Keratinocyte (primary cell): ENCODE results near the gene MBTD1. TPM values are rescaled to one million over a fixed set of nuclear protein-coding genes. Genes with fewer than 3 reads are reported as not detected.
A peak's percentile ranks its signal among the peaks of the same experiment; 100 is the strongest.
"Not testable (repeated sequence)": the region's sequence is repeated elsewhere in the genome, so short reads cannot be mapped to it uniquely, and the experiment has no call there.

ENCODE experiments used
- DNase-seq: peaks from one replicate; pipeline ENCODE4 v3.0.0-alpha.2; 2011; ENCODE audit warnings: low read depth, missing footprints, low spot score
- FAIRE-seq: peaks from 2 replicates; lab custom pipeline; 2011; peaks lifted over from hg19 to GRCh38; lab: Jason Lieb, UNC
- H2AFZ ChIP-seq: 2 replicates; pipeline ENCODE4 v1.6.0; 2012; ENCODE audit warnings: low read length, control low read depth, inconsistent platforms; ENCODE audit not compliant: control insufficient read depth
- H3K27ac ChIP-seq: 2 replicates; pipeline ENCODE4 v1.5.1; 2011; ENCODE audit warnings: low read length; ENCODE audit not compliant: control insufficient read depth, insufficient read depth
- H3K27me3 ChIP-seq: 3 replicates; pipeline ENCODE4 v1.6.0; 2011; ENCODE audit warnings: low read length; ENCODE audit not compliant: control insufficient read depth, insufficient read depth; ENCODE audit errors: extremely low read depth
- H3K36me3 ChIP-seq, 2 experiments: 2 replicates in 1 of 2; 3 replicates in 1 of 2; pipeline ENCODE4 v1.5.1; 2011; ENCODE audit warnings: low read length in 2 of 2, mild to moderate bottlenecking in 1 of 2; ENCODE audit not compliant: control insufficient read depth in 2 of 2, insufficient read depth in 2 of 2; ENCODE audit errors: extremely low read depth in 1 of 2
- H3K4me1 ChIP-seq: 3 replicates; pipeline ENCODE4 v1.5.1; 2011; ENCODE audit warnings: low read length; ENCODE audit not compliant: control insufficient read depth, insufficient read depth; ENCODE audit errors: extremely low read depth
- H3K4me2 ChIP-seq: 3 replicates; pipeline ENCODE4 v1.6.0; 2011; ENCODE audit warnings: low read depth, low read length; ENCODE audit not compliant: control insufficient read depth, insufficient read depth; ENCODE audit errors: extremely low read depth
- H3K4me3 ChIP-seq, 3 experiments: fragments of 200-600 bp in 1 of 3; sonication (generic) in 1 of 3; 2 replicates in 2 of 3; 3 replicates in 1 of 3; pipeline ENCODE4 v1.5.1; 2011 to 2016; ENCODE audit warnings: low read length in 3 of 3, mild to moderate bottlenecking in 3 of 3, control low read depth in 2 of 3, inconsistent platforms in 1 of 3, low read depth in 1 of 3, mixed read lengths in 1 of 3, mixed run types in 1 of 3, moderate library complexity in 1 of 3; ENCODE audit not compliant: control insufficient read depth in 2 of 3, insufficient read depth in 2 of 3; ENCODE audit errors: extremely low read depth in 1 of 3
- H3K79me2 ChIP-seq: 2 replicates; pipeline ENCODE4 v1.6.0; 2012; ENCODE audit warnings: low read length; ENCODE audit not compliant: control insufficient read depth, insufficient read depth
- H3K9ac ChIP-seq: 3 replicates; pipeline ENCODE4 v1.6.0; 2011; ENCODE audit warnings: low read length; ENCODE audit not compliant: control insufficient read depth, insufficient read depth; ENCODE audit errors: extremely low read depth
- H3K9me1 ChIP-seq: 3 replicates; pipeline ENCODE4 v1.6.0; 2011; ENCODE audit warnings: low read length; ENCODE audit not compliant: control insufficient read depth, insufficient read depth; ENCODE audit errors: extremely low read depth
- H3K9me3 ChIP-seq: 2 replicates; pipeline ENCODE4 v1.5.1; 2012; ENCODE audit warnings: low read depth, low read length; ENCODE audit not compliant: control insufficient read depth
- H4K20me1 ChIP-seq: 3 replicates; pipeline ENCODE4 v1.6.0; 2011; ENCODE audit warnings: low read length; ENCODE audit not compliant: control insufficient read depth, insufficient read depth; ENCODE audit errors: extremely low read depth
- EZH2 ChIP-seq: IDR thresholded peaks from one replicate; pipeline ENCODE4 v1.6.1; 2012; ENCODE audit warnings: inconsistent platforms, mild to moderate bottlenecking, low read length, moderate library complexity
- dilution Hi-C: fragments of 300-500 bp; cut with MboI; formaldehyde crosslinking; loops from one replicate; pipeline ENCODE4 v1.7.0; 2020; ENCODE audit warnings: low sequenced_read_pairs; ENCODE audit not compliant: extremely low pct_ligation_motif_present
- polyA plus RNA-seq, 5 experiments: library from polyadenylated mRNA; depleted of rRNA in 3 of 5; stranded (reverse) in 3 of 5; stranded (forward) in 1 of 5; unstranded in 1 of 5; fragments of >200 nt; gene quantifications; 1 replicate in 1 of 5; 2 replicates in 3 of 5; 3 replicates in 1 of 5; pipeline versions ENCODE4 v1.2.1 to v1.2.3, GENCODE V29; 2011 to 2012; ENCODE audit warnings: missing spikeins in 2 of 5, low read depth in 1 of 5, low replicate concordance in 1 of 5
- TF ChIP-seq, protein P1 (sequence below), 3 experiments: IDR thresholded peaks in 1 of 3; conservative IDR thresholded peaks in 1 of 3; optimal IDR thresholded peaks in 1 of 3; 2 replicates in 2 of 3; 3 replicates in 1 of 3; pipeline versions ENCODE3 to v1.5.1; 2011; ENCODE audit warnings: low read length in 3 of 3, mild to moderate bottlenecking in 3 of 3, moderate library complexity in 2 of 3, control low read depth in 1 of 3, inconsistent platforms in 1 of 3; ENCODE audit not compliant: insufficient read depth in 2 of 3; ENCODE audit errors: extremely low read depth in 1 of 3

The MBTD1 gene
- polyA plus RNA-seq, 1 donor (not counting 4 experiments of a cell fraction or from before 2014, with no cell fraction given) = 7.0 TPM

GRCh38 chr17:51269991-51270390, 10.1 kb upstream of the MBTD1 start:
- peaks cover 25% of the 10 kb centered on the region for H3K79me2 ChIP-seq
- FAIRE-seq (no peak), DNase-seq (no peak)
- H3K9me1 ChIP-seq = no peaks in the 10 kb centered on the region
- no peaks in the 10 kb centered on the region for H4K20me1 ChIP-seq
- no peaks in the 10 kb centered on the region for H3K4me1 ChIP-seq
- no peaks in the 10 kb centered on the region for H3K9me3 ChIP-seq
- H3K4me3 ChIP-seq = no peak overlapping the region
- no peak overlapping the region for H2AFZ ChIP-seq
- TF ChIP-seq, protein P1, sequence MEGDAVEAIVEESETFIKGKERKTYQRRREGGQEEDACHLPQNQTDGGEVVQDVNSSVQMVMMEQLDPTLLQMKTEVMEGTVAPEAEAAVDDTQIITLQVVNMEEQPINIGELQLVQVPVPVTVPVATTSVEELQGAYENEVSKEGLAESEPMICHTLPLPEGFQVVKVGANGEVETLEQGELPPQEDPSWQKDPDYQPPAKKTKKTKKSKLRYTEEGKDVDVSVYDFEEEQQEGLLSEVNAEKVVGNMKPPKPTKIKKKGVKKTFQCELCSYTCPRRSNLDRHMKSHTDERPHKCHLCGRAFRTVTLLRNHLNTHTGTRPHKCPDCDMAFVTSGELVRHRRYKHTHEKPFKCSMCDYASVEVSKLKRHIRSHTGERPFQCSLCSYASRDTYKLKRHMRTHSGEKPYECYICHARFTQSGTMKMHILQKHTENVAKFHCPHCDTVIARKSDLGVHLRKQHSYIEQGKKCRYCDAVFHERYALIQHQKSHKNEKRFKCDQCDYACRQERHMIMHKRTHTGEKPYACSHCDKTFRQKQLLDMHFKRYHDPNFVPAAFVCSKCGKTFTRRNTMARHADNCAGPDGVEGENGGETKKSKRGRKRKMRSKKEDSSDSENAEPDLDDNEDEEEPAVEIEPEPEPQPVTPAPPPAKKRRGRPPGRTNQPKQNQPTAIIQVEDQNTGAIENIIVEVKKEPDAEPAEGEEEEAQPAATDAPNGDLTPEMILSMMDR (optimal IDR thresholded peaks at IDR 0.05 in 1 of 3, IDR thresholded peaks at IDR 0.05 in 1 of 3, conservative IDR thresholded peaks at IDR 0.05 in 1 of 3; ENCODE audit: extremely low read depth in 1 of 3, insufficient read depth in 2 of 3, low read length in 3 of 3) = no peak
- no peak for TF ChIP-seq EZH2
- no peak overlapping the region for H3K9ac ChIP-seq
- dilution Hi-C loops = no loop called here
- no peaks in the 10 kb centered on the region for H3K27me3 ChIP-seq
- H3K4me2 ChIP-seq = no peak overlapping the region
- no peak overlapping the region for H3K27ac ChIP-seq
- H3K36me3 ChIP-seq = peaks cover 14 to 22% of the 10 kb centered on the region in 2 experiments

DNA sequence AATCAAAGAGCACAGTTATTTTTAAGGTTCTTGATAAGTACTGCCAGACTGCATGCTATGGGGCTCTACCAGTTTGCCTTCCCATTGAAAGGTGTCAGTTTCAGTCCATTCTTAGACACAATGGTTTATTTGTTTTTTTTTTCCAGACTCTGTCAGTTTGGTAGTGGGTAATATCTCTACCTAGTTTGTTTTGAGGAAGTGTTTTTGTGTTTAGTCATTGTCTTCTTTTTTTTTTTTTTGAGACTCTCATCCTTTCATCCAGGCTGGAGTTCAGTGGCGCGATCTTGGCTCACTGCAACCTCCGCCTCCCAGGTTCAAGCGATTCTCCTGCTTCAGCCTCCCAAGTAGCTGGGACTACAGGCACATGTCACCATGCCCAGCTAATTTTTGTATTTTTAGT, 4.6 kb upstream of the MBTD1 start:
- H2AFZ ChIP-seq, FAIRE-seq, H3K27ac ChIP-seq, H3K9me3 ChIP-seq, H3K36me3 ChIP-seq, DNase-seq, H3K9ac ChIP-seq, H4K20me1 ChIP-seq, H3K4me2 ChIP-seq, H3K9me1 ChIP-seq, dilution Hi-C loops, H3K4me3 ChIP-seq, H3K27me3 ChIP-seq: not testable (repeated sequence)
- Histone ChIP-seq H3K79me2 (peaks cover 54% of the 10 kb centered on the region), H3K4me1 (peaks cover 20% of the 10 kb centered on the region)

DNA sequence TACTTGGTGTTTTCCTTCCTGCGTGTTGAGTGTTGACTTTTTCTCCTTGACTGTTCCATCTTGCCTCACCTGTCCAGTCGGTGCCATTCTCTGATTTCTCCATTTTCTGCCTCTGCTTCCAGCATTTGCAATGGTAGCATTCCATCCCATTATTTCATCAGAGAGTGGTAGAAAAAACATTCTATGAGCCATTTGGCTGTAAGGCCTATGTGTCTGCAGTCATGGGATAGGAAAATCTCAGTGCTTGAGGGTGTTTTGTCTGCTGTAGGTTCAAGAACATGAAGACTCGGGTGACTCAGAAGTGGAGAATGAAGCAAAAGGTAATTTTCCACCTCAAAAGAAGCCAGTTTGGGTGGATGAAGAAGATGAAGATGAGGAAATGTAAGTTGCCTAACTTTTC, 3.2 kb upstream of the MBTD1 start:
- no peaks in the 10 kb centered on the region for H3K27me3 ChIP-seq
- peaks cover 4 to 7% of the 10 kb centered on the region in 2 experiments for H3K36me3 ChIP-seq
- H2AFZ ChIP-seq = no peak overlapping the region
- TF ChIP-seq, protein P1 (optimal IDR thresholded peaks at IDR 0.05 in 1 of 3, IDR thresholded peaks at IDR 0.05 in 1 of 3, conservative IDR thresholded peaks at IDR 0.05 in 1 of 3; ENCODE audit: extremely low read depth in 1 of 3, insufficient read depth in 2 of 3, low read length in 3 of 3) = no peak
- no peak for TF ChIP-seq EZH2
- no peak overlapping the region for H3K9ac ChIP-seq
- FAIRE-seq = no peak
- no peak for DNase-seq
- H3K9me3 ChIP-seq = no peaks in the 10 kb centered on the region
- peak overlapping the region; percentile 19 for H3K4me2 ChIP-seq
- H3K4me3 ChIP-seq = no peak overlapping the region
- peaks cover 2% of the 10 kb centered on the region for H3K9me1 ChIP-seq
- peaks cover 65% of the 10 kb centered on the region for H3K79me2 ChIP-seq
- dilution Hi-C loops = no loop called here
- peaks cover 28% of the 10 kb centered on the region for H3K4me1 ChIP-seq
- H4K20me1 ChIP-seq = no peaks in the 10 kb centered on the region
- H3K27ac ChIP-seq = peak overlapping the region; percentile 37
